ENCODE data around the gene PLXND1.

- TF ChIP-seq SUZ12 (IDR thresholded peaks at IDR 0.05; ENCODE audit: extremely low read depth, insufficient read depth, insufficient read length): no peak
- TF ChIP-seq ZNF274 (IDR thresholded peaks at IDR 0.05; ENCODE audit: low read depth, low read length): no peak
- TF ChIP-seq YY1 (IDR thresholded peaks at IDR 0.05; ENCODE audit: insufficient read depth, insufficient read length): no peak
These were observed 92.4 kb downstream of the PLXND1 start for GRCh38 chr3:129514110-129514509.

Measured in NT2/D1 (cell line).